Activated CD4-positive, alpha-beta T cell treated with anti-CD3 and anti-CD28 coated beads, Interleukin-2, amount 10 ng/mL, durations not matched to agents 7 days and 5 days (primary cell): ENCODE data around the gene CCS. TPM values are rescaled to one million over a fixed set of nuclear protein-coding genes. Genes with fewer than 3 reads are reported as not detected.

ENCODE experiments used
- CTCF ChIA-PET: fragments of 350-600 bp; sonication (Branson Sonifier 250); formaldehyde crosslinking; loops from one replicate; lab custom pipeline; 2021; ENCODE audit warnings: antibody characterized with exemption; lab: Charles Lee
- POLR2A ChIA-PET: fragments of 350-600 bp; sonication (Branson Sonifier 250); formaldehyde crosslinking; loops from one replicate; lab custom pipeline; 2021; ENCODE audit warnings: antibody characterized with exemption; lab: Charles Lee
- DNase-seq: peaks from one replicate; pipeline ENCODE4 v3.0.0-alpha.2; 2020
- H3K27ac Mint-ChIP-seq: one replicate; pipeline ENCODE4 v1.8.0; 2021; ENCODE audit warnings: mild to moderate bottlenecking, moderate library complexity, mixed read lengths
- H3K27me3 Mint-ChIP-seq: one replicate; pipeline ENCODE4 v1.8.0; 2021; ENCODE audit warnings: mixed read lengths
- H3K36me3 Mint-ChIP-seq: one replicate; pipeline ENCODE4 v1.8.0; 2021; ENCODE audit warnings: low read depth, mixed read lengths
- H3K4me1 Mint-ChIP-seq: one replicate; pipeline ENCODE4 v1.8.0; 2021; ENCODE audit warnings: mixed read lengths
- H3K4me3 Mint-ChIP-seq: one replicate; pipeline ENCODE4 v1.8.0; 2021; ENCODE audit warnings: mild to moderate bottlenecking, moderate library complexity, mixed read lengths
- H3K9me3 Mint-ChIP-seq: one replicate; pipeline ENCODE4 v1.8.0; 2021; ENCODE audit warnings: mixed read lengths
- total RNA-seq, 2 experiments: library from RNA; stranded (reverse); gene quantifications; one replicate each; pipeline ENCODE4 v1.2.3, GENCODE V29; 2021

The CCS gene
- total RNA-seq, 2 experiments from 2014 or later = 28.8 to 32.6 TPM

DNA sequence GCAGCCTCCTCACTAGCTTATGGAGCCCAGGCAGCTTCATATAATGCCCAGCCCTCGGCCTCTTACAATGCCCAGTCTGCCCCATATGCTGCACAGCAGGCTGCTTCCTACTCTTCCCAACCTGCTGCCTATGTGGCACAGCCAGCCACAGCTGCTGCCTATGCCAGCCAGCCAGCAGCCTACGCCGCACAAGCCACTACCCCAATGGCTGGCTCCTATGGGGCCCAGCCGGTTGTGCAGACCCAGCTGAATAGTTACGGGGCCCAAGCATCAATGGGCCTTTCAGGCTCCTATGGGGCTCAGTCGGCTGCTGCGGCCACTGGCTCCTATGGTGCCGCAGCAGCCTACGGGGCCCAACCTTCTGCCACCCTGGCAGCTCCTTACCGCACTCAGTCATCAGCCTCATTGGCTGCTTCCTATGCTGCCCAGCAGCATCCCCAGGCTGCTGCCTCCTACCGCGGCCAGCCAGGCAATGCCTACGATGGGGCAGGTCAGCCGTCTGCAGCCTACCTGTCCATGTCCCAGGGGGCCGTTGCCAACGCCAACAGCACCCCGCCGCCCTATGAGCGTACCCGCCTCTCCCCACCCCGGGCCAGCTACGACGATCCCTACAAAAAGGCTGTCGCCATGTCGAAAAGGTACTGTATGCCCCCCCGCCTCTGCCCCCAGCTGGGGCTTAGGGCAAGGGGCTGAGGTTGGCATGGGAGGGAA is 32.2 kb downstream of the CCS start:
- H3K27me3 Mint-ChIP-seq = no peaks in the 10 kb centered on the region
- POLR2A ChIA-PET = no interaction called here
- H3K9me3 Mint-ChIP-seq = no peaks in the 10 kb centered on the region
- peaks cover 87% of the 10 kb centered on the region for H3K36me3 Mint-ChIP-seq
- H3K4me3 Mint-ChIP-seq = no peak overlapping the region
- CTCF ChIA-PET = interaction anchor here (1.1 to 3.7 kb wide), 3 partner anchors 13 to 53 kb away, joined by 3 to 23 read pairs (median 6); partner anchors contain the start of gene RBM4
- peaks cover 39% of the 10 kb centered on the region for H3K4me1 Mint-ChIP-seq
- no peak for DNase-seq
- H3K27ac Mint-ChIP-seq = no peak overlapping the region

DNA sequence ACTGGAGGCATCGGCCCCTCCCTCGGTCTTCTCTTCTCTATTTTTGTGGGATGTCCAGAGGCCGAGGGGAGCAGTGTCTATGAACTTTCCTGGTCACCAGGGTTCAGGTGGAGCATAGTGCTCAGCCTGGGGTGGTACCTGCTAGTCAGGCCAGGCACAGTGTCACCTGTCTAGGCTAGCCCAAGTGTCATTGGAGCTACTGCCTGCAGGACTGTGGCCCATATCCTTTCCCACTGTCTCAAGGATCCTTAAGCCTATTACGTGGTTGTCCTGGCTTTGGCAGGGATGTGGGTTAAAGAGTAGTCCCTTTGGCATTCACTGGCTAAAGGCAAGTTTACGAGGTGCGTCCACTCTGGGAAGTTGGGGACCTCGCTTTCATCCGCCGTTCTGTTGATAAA is 32.8 kb downstream of the CCS start:
- no peaks in the 10 kb centered on the region for H3K27me3 Mint-ChIP-seq
- no peak for DNase-seq
- CTCF ChIA-PET = interaction anchor here (1.1 kb wide), 1 partner anchor 35 kb away, joined by 3 read pairs; no protein-coding TSS in a partner anchor

DNA sequence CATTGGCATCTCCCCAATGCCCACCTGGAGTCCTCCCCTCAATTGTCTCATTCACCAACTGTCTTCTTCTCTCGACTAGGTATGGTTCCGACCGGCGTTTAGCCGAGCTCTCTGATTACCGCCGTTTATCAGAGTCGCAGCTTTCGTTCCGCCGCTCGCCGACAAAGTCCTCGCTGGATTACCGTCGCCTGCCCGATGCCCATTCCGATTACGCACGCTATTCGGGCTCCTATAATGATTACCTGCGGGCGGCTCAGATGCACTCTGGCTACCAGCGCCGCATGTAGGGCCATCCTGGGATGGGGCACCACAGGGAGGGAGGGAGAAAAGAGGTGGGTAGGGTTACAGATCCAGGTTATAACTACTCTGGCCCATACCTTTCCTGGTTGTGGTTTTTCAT is 33.4 kb downstream of the CCS start:
- peaks cover 30% of the 10 kb centered on the region for H3K4me1 Mint-ChIP-seq
- POLR2A ChIA-PET = no interaction called here
- no peak overlapping the region for H3K27ac Mint-ChIP-seq
- no peaks in the 10 kb centered on the region for H3K9me3 Mint-ChIP-seq
- CTCF ChIA-PET = interaction anchor here (1.1 kb wide), 1 partner anchor 13 kb away, joined by 3 read pairs; no protein-coding TSS in a partner anchor
- H3K27me3 Mint-ChIP-seq = no peaks in the 10 kb centered on the region
- no peak overlapping the region for H3K4me3 Mint-ChIP-seq
- DNase-seq = no peak
- H3K36me3 Mint-ChIP-seq = peaks cover 81% of the 10 kb centered on the region

More for the DNA sequence above, 32.8 kb downstream of the CCS start:
- no peak overlapping the region for H3K27ac Mint-ChIP-seq
- POLR2A ChIA-PET = no interaction called here
- no peak overlapping the region for H3K4me3 Mint-ChIP-seq
- peaks cover 34% of the 10 kb centered on the region for H3K4me1 Mint-ChIP-seq
- H3K36me3 Mint-ChIP-seq = peaks cover 84% of the 10 kb centered on the region
- H3K9me3 Mint-ChIP-seq = no peaks in the 10 kb centered on the region

DNA sequence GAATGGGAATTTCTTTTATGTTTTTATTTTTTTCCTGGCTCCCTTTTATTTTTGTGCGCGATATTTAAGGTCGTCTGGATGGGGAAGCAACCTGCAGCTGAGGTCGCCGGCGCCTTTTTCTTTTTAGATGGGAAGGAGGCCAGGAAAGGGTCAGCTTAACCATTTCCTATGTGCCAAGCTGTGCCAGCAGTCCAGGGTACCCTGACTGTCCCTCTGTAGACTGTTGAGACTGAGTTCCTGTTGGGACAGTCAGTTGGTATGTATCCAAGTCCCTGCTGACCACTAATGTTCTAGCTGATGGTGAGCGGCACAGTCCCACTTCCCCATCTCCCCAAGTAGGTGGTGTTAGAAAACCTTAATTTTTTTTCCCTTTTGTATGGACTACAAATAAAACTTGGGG is 33.9 kb downstream of the CCS start:
- DNase-seq = no peak
- peaks cover 26% of the 10 kb centered on the region for H3K4me1 Mint-ChIP-seq
- H3K36me3 Mint-ChIP-seq = peaks cover 78% of the 10 kb centered on the region
- no peak overlapping the region for H3K4me3 Mint-ChIP-seq
- no peaks in the 10 kb centered on the region for H3K27me3 Mint-ChIP-seq
- ChIA-PET POLR2A (no interaction called here), CTCF (interaction anchor here (1.1 kb wide), 1 partner anchor 13 kb away, joined by 3 read pairs; no protein-coding TSS in a partner anchor)
- no peak overlapping the region for H3K27ac Mint-ChIP-seq
- H3K9me3 Mint-ChIP-seq = no peaks in the 10 kb centered on the region

DNA sequence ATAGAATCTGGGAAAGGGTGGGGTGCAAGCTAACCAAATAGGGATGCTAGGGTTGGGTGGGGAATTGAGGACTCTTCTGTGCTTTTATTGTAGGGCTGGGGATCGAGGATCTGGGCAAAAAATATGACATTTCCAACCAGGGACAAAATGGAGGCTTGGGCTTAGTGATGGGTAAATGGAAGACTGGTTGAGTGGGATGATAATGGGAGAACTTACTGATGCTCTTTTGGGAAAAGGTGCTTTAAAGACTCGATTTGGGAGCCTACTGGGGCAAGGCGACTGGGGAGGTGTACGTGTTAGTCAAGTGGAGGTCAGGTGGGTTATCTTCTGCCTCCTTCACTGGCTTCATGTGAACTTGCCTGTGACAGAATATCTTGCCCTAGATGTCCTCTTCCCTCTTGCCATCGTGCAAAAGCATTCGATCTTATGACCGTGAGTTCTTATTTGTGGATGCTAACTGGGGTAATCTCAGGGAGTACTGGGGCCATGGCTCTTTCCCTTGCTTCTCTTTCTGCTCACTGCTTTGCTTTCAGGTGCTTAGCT is 35.1 kb downstream of the CCS start:
- H3K27me3 Mint-ChIP-seq = no peaks in the 10 kb centered on the region
- no peak overlapping the region for H3K27ac Mint-ChIP-seq
- H3K4me1 Mint-ChIP-seq = peaks cover 18% of the 10 kb centered on the region
- H3K4me3 Mint-ChIP-seq = no peak overlapping the region
- H3K36me3 Mint-ChIP-seq = peaks cover 76% of the 10 kb centered on the region
- H3K9me3 Mint-ChIP-seq = no peaks in the 10 kb centered on the region
- ChIA-PET CTCF (interaction anchor here (0.7 to 1.6 kb wide), 3 partner anchors 9 to 10 kb away, joined by 3 to 8 read pairs (median 3); partner anchors contain the start of gene RBM4), POLR2A (no interaction called here)
- DNase-seq = no peak

DNA sequence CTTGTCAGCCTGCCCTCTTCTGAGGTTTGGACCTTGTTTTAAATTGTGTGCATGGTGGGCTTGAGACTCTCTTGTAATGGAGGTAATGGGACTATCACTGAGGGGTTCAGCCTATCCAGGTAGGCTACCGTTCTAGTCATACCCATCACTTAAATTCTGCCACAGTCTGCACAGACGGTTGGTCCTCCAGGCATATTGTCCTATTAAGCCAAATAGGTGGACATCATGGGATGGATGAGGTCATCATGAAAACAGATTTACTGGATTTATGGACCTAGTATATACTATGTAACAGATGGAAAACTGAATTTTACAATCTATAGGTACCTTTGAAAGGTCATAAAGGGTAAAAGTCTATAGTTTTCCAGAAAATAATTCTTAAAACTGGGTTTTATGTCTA is 36.4 kb downstream of the CCS start:
- Mint-ChIP-seq H3K27ac (no peak overlapping the region), H3K27me3 (no peaks in the 10 kb centered on the region), H3K9me3 (no peaks in the 10 kb centered on the region), H3K4me1 (peaks cover 11% of the 10 kb centered on the region), H3K4me3 (no peak overlapping the region), H3K36me3 (peaks cover 73% of the 10 kb centered on the region)
- no peak for DNase-seq
- ChIA-PET CTCF (interaction anchor here (0.6 to 1.6 kb wide), 2 partner anchors 8 to 12 kb away, joined by 3 to 8 read pairs; no protein-coding TSS in a partner anchor), POLR2A (no interaction called here)

DNA sequence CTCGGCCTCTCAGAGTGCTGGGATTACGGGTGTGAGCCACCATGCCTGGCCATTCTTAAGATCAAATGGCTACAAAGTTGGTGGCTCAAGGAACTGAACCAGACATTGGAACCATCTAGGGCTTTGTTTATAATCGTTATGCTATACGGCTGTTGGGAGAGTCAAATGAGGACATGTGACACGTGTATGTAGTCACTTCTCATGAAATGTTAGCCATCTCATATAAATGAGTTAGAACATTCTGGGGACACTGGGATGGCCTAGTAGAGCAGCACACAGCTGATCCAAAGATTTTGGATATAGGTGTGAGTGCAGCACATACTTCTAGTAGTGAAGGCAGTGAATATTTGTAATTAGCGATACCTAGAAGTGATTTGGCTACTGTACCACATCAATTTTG is 38.9 kb downstream of the CCS start:
- no peak for DNase-seq
- Mint-ChIP-seq H3K4me1 (peaks cover 19% of the 10 kb centered on the region), H3K27ac (no peak overlapping the region), H3K9me3 (no peaks in the 10 kb centered on the region), H3K27me3 (no peaks in the 10 kb centered on the region), H3K4me3 (no peak overlapping the region), H3K36me3 (peaks cover 57% of the 10 kb centered on the region)
- CTCF ChIA-PET = interaction anchor here (1.6 kb wide), 1 partner anchor 11 kb away, joined by 9 read pairs; no protein-coding TSS in a partner anchor
- POLR2A ChIA-PET = no interaction called here

DNA sequence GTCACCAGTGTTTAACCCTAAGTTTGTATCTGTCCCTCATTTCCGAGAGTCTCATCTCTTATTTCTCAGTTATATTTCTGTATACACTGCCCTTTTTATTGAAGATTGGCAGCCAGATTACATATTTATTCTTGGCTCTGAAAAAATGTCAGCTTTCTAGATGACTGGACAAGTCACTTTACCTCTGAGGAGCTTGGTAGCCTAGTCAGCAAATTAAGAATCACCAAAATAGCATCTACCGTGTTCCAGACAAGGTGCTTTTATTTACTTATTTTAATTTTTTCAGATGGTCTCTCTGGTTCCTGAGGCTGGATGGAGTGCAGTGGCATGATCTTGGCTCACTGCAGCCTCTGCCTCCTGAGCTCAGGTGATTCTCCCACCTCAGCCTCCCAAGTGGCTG is 40.0 kb downstream of the CCS start:
- ChIA-PET CTCF (interaction anchor here (0.7 to 1.7 kb wide), 2 partner anchors 9 to 14 kb away, joined by 3 read pairs; no protein-coding TSS in a partner anchor), POLR2A (interaction anchor here (0.8 kb wide), 1 partner anchor 16 kb away, joined by 7 read pairs; the partner anchor contains the start of gene RBM14)
- no peak overlapping the region for H3K27ac Mint-ChIP-seq
- H3K27me3 Mint-ChIP-seq = no peaks in the 10 kb centered on the region
- DNase-seq = no peak
- H3K4me3 Mint-ChIP-seq = no peak overlapping the region
- peaks cover 51% of the 10 kb centered on the region for H3K36me3 Mint-ChIP-seq
- H3K4me1 Mint-ChIP-seq = peaks cover 28% of the 10 kb centered on the region
- no peaks in the 10 kb centered on the region for H3K9me3 Mint-ChIP-seq

DNA sequence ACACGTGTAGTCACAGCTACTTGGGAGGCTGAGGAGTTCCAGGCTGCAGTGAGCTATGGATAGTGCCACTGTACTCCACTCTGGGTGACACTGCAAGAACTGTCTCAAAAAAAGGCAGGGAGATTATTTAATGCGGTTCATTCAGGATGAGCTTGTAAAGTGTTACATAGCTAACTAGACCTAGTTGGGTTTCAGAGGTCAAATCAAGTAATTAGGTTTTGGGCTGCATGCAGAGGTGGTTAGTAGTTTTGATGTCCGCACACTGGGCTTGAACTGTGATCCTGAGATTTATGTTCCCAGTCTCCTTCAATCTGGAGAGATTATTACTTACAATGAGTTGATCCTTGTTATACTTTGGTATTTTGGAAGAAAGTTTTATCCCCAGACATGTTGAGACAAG is 43.4 kb downstream of the CCS start:
- H3K27ac Mint-ChIP-seq = no peak overlapping the region
- ChIA-PET CTCF (interaction anchor here (0.6 to 0.9 kb wide), 3 partner anchors 20 to 76 kb away, joined by 4 to 5 read pairs (median 5); partner anchors contain the start of gene RBM14), POLR2A (no interaction called here)
- H3K4me1 Mint-ChIP-seq = peaks cover 48% of the 10 kb centered on the region
- H3K27me3 Mint-ChIP-seq = no peaks in the 10 kb centered on the region
- no peak overlapping the region for H3K4me3 Mint-ChIP-seq
- H3K9me3 Mint-ChIP-seq = no peaks in the 10 kb centered on the region
- no peak for DNase-seq
- H3K36me3 Mint-ChIP-seq = peaks cover 60% of the 10 kb centered on the region

DNA sequence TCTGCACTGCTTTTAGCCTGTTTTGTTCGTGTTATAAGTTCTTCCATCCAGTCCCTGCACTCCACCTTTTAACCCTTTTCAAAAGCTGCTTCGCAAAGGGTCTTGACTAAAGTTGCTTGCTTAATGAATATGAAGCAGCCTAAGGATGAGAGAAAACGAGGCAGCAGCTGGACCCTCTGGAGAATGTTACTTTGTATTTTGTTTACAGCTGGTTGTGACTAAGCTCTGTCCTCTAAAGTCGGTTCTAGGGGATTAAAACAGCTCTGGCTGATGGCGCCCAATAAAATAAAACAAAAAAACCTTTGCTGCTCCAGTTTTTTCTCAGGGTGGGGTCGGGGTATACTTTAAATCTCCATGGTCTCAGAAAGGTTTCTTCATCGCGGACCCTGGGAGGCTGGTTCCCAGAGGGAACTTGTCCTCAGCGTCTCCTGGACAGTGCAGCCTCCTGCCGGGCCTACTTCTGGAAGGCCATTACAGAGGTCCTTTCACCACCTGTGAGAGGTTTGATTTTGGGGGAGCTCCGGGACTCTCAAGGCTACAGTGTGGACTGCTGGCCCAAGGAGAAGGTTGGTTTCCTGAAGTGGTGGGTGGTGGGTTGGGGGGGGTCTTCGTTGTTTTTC is 44.7 kb downstream of the CCS start:
- Mint-ChIP-seq H3K36me3 (peaks cover 65% of the 10 kb centered on the region), H3K27ac (peak overlapping the region; percentile 96), H3K4me1 (peaks cover 56% of the 10 kb centered on the region), H3K27me3 (no peaks in the 10 kb centered on the region), H3K4me3 (peak overlapping the region; percentile 91), H3K9me3 (no peaks in the 10 kb centered on the region)
- ChIA-PET POLR2A (interaction anchor here (0.5 to 1.2 kb wide), 9 partner anchors 12 to 567 kb away, joined by 3 to 8 read pairs (median 4); partner anchors contain the start of genes NPAS4 and PELI3), CTCF (interaction anchor here (0.7 to 3.8 kb wide), 17 partner anchors 9 to 971 kb away, joined by 3 to 23 read pairs (median 4); partner anchors contain the start of genes RBM14 and RBM4B)
- DNase-seq = no peak

DNA sequence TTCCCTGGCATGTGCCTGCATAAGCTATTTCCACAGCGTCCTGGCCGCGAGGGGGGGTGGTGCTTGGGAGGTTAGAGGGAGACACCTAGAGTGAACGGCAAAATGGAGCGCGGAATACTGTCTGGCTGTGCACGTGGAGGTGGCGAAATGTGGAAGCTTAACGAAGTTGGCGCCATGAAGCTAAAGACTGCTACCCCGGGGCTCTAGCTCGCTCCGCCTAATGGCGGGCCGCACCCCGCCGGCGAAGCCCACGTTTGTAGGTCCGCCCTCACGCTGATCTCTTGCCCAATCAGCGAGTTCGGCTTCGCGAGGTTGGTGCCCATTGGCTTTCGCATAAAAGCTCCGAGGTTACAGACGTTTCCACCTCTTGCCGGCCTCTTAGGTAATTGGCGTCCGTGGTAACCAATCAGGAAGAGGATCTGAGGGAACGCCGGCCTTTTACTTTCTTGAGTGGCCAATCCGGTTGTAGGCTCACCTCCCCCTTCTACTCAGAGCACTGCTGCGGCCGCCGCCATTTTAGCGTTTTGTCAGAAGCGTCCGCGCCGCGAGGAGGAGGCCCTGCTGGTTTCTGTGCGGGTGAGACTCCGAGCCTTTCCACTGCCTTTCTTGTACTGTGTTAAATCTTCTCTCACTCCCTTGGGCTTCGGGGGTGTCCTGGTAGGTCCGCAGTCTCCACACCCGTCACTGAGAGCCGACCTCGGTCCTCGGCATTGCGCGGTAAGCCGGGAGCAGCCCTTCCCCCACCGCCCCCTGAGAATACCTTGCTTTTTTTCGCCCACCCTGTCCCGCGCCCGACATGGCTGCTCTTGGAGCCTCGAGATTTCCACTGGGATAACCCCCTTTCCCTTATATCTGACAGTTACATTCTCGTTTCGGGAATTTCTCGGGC is 45.4 kb downstream of the CCS start, which contains the start of gene RBM4:
Gene RBM4 (plus strand): TSS at position 527 of the 889 bp plus-strand sequence. CDS start 1,009 bp downstream, outside the sequence.
- peak; percentile 99 for DNase-seq
- Mint-ChIP-seq H3K27ac (peak within 1 kb of the TSS; percentile 96), H3K36me3 (peaks cover 66% of the 10 kb centered on the region), H3K4me1 (peaks cover 63% of the 10 kb centered on the region), H3K4me3 (peak within 1 kb of the TSS; percentile 91), H3K27me3 (no peaks in the 10 kb centered on the region), H3K9me3 (no peaks in the 10 kb centered on the region)
- ChIA-PET CTCF (interaction anchor here (0.6 to 3.8 kb wide), 19 partner anchors 9 to 1370 kb away, joined by 3 to 23 read pairs (median 4); partner anchors contain the start of genes RBM14 and RBM4B), POLR2A (interaction anchor here (0.5 to 1.2 kb wide), 10 partner anchors 8 to 568 kb away, joined by 3 to 8 read pairs (median 4); partner anchors contain the start of genes NPAS4 and PELI3)
